GM18511 (cell line): ENCODE data around the gene SCUBE1.

ENCODE experiments used
- ATAC-seq: cut with Tn5 transposase; IDR thresholded peaks from one replicate; pipeline ENCODE4 v1.9.1; 2021; ENCODE audit warnings: mild to moderate bottlenecking, moderate library complexity; ENCODE audit not compliant: unreplicated experiment

The SCUBE1 gene

DNA sequence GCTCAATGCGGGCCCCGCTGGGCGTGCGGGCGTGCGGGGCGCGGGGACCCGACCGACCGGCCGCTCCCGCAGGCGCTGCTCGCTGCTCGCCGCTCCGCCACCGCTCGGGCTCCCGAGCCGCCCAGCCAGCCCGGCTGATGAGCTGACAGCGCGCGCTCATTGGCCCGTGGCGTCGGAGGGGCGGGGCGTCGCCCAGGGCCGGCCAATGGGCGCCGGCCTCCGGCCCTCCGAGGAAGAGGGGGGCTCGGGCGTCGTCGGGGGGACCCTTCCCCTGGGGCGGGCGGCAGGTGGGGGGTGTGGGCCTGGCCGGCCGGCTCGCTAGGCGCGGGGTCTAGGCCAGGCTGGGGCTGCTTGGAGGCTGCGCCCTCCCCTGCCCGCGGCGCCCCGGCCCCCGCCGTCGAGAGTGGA is at the start of gene SCUBE1:
Gene SCUBE1, minus strand, starts transcription at position 111 of the 408 bp plus-strand sequence. CDS start 111 bp downstream, outside the sequence.
- no peak for ATAC-seq

DNA sequence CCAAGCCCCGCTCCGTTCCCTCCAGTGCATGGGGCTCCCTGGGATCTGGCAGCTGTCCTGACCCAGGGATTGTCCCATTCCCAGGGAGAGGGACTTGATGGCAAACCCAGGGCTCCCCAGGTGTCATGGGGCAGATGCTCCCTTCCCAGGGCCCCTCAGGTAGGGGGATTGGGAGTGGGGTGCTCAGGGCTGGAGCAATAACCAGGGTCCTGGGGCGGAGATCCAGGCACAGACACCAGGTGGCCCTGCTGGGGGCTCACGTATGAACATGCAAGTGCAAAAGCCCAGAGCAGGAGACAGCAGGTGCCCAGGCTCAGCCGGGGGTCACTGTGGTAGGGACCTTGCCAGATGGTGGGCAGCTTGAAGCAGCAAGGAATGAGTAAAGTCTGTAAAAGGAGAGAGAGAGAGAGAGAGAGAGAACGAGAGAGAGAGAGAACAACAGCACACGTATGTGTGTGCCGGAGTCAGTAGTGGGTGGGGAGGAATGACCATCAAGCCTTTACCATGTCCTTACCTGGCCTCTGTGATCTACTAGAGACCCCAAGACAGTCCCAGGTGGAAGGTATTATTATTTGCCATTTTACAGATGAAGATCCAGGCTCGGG is 49.3 kb upstream of the SCUBE1 start:
- no peak for ATAC-seq

DNA sequence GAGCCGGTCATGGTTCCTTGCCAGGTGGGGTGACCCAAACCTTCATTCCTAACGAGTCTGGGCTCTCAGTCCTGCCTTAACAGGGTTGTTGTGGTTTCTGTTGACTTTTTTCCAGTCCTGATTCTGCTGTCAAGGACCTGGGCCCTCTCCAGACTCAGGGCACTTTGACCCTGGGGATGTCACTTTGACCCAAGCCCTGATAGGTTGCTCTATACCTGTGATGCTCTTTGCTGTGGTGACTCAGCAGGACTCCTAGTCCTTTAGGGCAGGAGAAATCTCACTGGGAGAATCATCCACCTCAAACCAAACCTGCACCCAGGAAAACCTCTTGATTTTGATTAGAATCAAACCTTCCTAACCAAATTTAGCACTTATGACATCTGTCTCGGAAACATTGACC is 48.1 kb upstream of the SCUBE1 start:
- ATAC-seq = no peak

DNA sequence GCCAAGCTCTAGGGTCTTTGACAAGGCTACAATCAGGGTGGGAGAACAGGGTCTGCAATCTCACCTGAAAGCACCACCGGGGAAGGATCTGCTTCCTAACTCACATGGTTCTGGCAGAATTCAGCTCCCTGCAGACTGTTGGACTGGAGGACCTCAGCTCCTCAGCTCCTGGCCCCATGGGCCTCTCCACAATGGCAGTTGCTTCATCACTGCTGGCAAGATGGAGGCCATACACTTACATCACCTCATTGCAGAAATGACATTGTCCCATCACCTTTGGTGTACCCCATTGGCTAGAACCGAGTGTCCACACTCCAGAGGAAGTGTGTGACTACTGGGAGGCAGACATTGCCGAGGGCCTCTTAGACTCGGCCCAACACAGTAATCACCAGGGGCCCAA is 47.7 kb upstream of the SCUBE1 start:
- no peak for ATAC-seq

DNA sequence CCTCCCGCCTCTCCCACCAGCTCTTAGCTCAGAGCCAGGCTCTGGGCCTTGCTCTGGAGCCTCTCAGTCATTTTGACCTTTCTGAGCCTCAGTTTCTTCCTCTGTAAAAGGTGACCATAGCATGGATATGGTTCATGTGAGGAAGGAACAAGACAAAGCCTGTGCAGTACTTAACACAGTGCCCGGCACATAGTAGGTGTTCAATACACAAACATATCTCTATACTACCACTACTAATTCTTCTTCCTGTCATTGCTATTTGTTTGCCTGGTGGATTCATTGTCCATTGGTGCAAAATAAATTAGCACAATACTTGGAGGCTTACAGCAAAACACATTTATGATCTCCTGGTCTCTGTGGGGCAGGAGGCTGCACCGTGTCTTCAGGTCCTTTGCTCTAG is 47.0 kb upstream of the SCUBE1 start:
- no peak for ATAC-seq

DNA sequence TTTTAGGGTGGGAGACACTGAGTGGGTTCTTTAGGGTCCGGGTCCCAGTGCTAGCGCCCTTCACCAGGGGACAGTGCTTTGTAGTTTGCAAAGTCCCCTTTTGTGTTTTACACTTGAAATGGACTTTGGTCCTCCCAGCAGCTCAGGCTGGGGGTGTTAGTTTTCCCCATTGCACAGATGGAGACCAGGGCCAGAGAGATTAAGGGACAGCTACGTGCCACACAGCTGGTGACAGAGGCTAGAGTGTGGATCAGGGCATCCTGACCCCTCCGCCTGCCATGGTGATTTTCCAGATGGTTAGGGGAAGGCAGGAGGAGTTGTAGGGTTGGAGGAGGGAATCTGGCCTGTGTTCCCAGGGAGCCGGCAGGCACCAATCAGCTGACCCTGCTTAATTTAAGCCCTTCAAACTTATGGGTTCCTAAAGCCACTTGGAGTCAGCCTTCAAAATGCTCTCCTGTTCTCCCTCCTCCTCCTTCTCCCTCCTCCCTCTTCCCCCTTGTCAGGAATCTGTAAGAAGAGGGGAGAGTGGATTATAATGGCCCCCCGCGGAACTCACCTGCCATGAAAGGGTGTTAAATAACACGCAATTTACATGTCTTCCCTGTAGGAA is 46.2 kb upstream of the SCUBE1 start:
- no peak for ATAC-seq

DNA sequence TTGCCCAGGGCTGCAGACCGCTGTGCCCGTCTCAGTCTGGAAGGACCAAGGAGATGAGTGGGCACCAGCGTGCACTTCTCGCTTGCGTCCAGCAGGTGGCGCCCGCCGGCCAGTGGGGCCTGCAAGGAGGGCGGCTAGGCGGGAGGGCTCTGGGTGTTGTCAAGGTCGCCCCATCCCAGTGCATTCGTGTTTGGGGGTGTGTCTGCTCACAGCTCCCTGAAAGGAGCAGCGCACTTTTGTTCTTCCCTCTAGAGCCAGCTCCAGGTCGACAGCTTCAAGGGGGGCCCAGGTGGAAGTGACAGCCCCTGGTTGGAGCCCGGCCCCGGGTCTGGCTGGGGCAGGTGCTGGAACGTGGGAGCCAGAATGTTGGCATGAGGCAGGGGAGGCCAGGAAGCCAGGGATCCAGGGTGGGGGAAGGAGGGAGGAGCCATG is 45.3 kb upstream of the SCUBE1 start:
- no peak for ATAC-seq

DNA sequence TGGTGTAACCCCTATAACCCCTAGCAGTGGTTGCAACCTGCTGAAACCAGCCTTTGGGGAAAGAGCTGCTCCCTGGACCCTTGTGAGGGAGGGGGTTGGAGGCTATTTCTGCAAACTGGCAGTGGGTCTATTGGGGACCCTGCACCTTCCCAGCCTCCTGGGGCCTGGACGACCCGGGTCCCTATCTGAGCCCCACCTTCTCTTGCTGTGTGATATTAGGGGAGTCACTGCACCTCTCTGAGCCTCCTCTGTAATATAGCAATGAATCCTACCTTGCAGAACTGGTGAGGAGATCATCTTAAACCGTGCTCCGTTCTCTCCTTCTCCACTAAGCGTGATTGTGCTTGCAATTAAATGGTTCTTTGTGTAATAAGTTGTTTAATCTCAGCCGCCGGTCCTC is 44.6 kb upstream of the SCUBE1 start:
- no peak for ATAC-seq

DNA sequence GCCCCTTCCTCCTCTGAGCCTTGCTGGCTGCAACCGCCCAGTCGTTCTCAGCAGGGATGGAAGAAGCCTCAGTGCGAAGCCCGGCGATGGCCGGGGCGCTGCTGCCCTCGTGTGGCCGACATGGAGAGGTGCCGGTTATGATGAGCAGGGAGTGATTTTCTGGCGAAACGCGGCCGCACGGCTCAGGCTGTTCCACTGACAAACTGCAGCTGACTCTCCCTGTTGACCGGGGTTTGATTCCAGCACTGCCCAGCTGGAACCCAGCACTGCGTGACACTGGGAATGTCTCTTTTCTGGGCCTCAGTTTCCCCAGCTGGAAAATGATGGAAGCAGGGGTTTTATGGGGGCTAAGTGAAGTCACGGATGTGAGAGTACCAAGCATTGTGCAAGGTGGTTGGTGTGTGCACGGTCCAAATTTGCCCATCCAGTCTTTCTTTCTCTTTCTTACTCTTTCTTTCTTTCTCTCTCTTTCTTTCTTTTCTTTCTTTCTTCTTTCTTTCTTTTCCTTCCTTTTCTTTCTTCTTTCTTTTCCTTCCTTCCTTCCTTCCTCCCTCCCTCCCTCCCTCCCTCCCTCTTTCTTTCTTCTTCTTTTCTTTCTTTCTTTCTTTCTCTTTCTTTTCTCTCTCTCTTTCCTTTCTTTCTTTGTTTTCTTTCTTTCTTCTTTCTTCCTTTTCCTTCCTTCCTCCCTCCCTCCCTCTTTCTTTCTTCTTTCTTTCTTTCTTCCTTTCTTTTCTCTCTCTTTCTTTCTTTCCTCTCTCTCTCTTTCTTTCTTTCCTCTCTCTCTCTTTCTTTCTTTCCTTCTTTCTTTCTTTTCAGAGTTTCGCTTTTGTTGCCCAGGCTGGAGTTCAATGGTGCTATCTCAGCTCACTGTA is 42.8 kb upstream of the SCUBE1 start:
- no peak for ATAC-seq

DNA sequence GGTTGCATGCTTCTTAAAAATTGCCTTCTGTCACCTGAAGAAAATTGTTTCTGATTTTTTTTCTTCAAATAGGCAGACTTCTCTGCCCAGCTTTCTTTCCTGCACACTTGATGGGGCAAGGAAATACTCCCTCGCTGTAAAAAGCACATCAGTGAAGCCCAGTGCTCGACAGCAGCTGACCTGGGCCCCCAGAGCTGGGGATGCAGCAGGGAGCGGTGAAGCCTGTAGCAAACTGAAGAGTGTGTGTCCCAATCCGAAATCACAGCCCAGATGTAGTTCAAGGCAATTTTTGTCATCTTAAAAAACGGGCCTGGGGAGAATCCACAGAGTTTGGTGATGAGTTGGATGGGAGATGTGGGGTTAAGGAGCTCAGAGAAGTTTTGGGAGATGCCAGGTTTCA is 41.7 kb upstream of the SCUBE1 start:
- ATAC-seq = no peak

DNA sequence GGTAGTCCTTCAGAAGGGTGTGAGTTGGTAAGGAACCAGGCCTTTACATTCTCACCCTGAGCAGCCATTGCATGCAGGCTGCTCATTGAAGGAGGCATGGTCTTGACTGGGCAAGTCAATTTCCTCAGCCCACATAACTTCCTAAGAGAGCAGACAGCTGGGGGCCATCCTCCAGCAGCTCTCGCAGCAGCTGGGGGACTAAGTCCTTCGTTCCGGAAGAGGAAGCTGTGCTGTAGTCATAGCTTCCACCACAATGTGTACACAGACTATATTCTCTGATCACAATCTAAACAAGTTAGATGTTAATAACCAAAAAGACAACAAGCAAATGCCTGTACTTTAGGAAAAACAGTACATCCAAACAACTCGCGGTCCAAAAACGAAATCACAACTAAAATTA is 38.5 kb upstream of the SCUBE1 start:
- no peak for ATAC-seq

DNA sequence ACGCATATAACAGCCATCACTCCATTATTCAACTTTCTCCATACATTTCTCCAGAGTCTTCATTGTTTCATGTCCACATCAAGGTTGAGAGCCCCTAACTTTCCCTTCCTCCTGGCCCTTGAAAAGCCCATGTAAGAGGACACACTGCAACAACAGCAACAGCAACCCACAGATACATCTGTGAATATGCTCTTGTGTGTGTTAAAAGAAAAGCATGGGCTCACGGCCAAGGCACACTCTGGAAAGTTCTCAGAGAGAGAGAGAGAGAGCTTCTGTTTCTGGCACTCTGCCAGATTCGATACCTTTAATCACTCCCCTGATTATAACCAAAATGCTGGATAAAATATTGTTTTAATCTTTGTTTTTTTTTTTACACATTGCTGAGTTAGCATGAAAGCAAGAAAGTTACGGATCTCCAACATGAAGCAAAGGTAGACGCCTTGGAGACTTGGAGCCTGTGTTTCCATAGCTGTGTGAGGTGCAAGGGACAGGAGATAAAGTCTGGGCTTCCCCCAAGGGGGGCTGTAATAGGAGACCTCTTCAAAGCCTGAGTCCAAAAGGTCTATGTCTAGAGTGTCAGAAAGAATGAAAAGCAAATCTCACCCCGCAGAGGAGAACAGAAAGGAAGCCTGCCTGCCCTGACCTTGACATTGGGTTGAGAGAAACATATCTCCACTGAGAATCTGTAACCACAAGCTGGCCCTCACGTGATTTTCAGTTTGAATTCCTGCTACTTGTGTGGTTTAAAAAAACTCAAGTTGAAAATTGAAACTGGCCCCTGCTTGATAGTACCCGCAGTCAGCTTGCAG is 34.9 kb upstream of the SCUBE1 start:
- ATAC-seq = no peak

DNA sequence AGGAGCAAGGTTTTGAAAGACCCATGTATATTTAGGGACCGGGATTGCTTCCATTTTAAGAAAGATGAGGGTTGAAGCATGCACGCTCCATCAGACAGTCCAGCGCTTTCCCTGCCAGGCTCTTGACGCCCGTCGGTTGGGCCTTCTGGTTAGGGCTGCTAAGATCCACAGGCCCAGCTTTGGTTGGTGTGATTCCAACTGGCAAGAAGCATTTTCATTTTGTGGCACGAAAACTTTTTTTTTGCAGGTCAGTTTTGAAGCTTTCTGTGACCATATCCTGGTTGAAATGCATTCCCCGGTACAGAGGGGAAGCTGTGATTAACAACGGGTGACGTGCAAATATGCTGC is 34.4 kb upstream of the SCUBE1 start:
- ATAC-seq = no peak

DNA sequence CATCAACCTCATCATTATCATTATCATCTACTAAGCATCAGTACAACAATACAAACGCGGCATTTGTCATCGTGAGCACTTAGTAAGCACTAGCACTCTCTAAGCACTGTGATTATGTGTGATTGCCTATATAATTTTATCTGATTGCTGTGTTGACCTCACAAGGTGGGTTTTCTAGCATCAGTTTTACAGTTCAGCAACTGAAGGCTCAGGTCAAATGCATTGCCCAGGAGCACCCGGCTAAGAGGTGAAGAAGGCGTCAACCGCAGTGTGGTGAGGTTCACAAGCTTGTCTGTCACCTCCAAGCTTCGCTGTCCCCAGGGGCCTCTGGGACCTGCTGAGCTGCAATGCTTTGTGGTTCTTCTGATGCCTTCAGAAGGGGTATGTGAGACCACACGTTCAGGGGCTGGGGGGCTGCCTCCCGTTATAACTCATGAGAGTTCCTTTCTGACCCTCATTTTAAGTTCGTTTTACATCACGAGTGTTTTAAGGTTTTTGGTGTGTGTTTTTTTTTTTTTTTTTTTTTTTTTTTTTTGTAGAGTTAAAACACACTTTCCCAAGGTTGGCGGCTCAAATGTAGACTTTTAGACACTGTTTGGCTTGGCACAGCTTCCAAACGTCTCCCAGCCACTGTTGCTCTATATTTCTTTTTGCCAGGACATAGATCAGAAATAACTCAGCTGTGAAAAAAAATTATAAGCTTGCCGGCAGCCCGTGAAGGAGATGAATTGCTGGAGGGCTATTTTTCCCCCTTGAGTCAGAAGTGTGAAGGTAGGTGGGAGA is 33.8 kb upstream of the SCUBE1 start:
- no peak for ATAC-seq

DNA sequence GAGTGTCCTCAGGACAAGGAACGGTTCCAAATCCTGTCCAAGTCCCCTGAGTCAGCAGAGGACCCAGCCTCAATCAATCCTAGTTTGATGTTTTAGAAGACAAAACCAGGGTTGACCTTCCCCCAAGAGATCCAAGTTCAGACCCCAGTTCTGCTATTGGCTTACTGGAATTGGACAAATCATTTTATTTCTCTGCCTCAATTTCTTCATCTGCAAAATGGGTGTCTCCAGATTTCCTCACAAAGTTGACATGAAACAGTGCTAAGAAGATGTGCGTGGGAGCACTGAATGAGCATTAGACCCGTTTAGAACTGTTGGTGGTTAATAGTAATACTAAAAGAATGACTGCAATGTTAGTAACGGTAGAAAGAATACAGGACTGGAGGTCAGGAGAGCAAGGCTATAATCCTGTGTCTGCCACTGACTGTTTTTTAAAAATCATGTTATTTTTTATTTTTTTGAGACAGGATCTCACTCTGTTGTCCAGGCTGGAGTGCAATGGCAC is 32.8 kb upstream of the SCUBE1 start:
- no peak for ATAC-seq

DNA sequence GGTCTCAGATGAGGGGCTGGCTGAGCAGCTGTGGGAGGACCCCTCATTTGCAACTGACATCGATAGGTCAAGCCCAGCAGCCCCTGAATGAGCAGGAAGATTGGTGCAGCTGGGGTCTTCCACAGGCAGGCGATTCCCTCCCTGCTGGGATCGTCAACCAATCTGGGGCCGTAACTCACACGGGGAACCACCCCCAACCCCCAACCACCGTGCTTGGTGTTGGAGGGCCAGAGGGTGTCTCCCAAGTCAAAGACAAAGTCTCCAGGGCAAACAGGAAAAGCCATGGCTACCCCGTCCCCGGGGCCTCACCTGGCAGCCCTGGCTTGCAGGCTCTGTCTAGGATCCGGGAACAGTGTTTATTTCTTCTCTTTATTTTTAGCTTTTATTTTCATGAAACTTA is 26.9 kb upstream of the SCUBE1 start:
- ATAC-seq = no peak

DNA sequence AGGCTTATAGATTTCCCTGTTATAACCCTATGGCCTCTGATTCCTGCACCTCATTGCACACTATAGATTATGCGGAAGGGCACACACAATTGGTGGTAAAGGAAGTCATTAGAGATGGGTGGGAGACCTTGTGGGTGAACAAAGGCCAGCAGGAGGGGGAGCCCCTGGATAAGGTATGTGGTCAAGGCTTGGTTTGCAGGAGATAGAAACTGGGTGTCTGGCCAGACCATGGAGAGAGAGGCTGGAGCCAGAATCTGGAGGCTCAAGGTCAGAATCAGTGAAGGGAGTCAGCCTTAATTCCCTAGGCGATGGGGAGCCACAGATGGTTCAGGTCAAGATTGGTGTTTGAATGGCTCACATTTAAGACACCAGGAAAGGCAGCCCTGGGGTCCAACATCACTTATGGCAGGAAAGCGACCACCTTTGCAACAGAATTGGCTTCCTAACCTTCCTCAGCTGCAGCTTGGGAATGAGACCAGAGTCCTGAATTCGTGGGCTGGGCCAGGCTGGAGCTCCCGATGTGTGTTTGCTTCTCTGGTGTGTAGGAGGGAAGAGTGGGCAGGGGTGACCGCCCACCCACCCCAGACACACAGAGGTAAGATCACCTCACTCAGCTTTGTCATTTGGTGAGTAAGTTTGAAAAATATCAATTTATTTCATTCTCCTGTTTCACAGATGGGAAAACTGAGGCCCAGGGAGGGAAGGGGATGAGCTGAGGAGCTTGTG is 22.7 kb upstream of the SCUBE1 start:
- no peak for ATAC-seq

DNA sequence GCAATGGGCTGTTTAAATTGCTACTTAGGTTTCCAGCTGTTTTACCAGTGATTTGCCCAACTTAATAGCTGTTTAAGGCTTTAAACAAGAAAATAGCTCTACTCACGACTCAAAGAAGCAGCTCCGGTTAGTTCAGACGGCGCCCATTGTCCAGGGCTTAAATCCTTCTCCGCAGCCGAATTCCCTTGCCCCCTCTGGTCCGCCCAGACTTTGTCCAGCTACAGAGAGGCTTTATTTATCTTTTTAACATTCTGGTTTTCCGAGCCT is 20.9 kb upstream of the SCUBE1 start:
- no peak for ATAC-seq

DNA sequence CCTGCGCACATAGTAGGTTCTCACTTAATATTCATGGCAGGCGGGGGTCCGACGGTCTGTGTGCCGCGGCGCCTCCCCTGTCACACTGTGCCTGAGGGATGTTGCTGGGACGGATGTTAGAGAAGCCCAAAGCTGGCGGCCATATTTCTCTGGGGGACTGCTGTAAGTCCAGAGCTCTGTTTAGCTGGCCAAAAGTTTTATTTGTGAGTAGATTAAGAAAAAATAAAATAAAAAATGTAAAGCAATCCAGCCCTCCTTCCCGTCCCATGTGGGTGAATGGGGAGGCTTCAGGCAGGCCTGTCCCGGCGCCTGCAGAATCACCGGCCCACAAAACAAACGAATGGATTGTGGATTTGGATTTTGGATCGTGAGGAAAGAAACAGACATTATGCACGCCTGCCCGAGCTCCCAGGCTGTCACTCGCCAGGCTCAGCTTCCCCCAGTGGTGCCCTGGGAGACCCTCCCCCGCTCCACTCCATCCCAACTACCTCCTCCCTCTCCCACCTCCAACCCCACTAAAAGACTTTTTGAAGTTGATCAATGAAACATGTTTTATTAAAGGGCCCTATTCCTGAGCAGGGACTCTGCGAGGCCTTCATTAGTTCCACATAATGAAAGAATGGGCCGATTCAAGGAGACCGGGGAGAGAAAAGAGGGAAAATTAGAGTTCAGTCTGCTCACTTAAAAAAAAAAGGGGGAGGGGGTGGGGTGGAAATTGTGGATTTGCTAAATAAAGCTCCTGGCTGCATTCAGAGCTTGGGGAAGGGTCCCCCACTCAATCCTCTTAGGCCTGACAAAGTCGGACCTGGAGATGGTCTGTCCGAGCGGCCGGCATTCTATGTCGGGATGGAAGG is 20.4 kb upstream of the SCUBE1 start:
- no peak for ATAC-seq
